CD14-positive monocyte (primary cell): ENCODE results near the gene ATP1B2. TPM values are rescaled to one million over a fixed set of nuclear protein-coding genes. Genes with fewer than 3 reads are reported as not detected.

Experiments used
- DNase-seq, 3 donors: peaks; one replicate each; pipeline ENCODE4 v3.0.0-alpha.2; 2011 to 2022
- H2AFZ ChIP-seq: 2 replicates; pipeline ENCODE4 v1.6.0; 2012; ENCODE audit warnings: mild to moderate bottlenecking, low read depth, low read length, inconsistent platforms; ENCODE audit not compliant: insufficient read depth, poor library complexity, severe bottlenecking
- H3K27ac ChIP-seq, 2 donors: 1 replicate in 1 of 2; 2 replicates in 1 of 2; pipeline ENCODE4 v1.5.1; 2012 to 2013; ENCODE audit warnings: low read length in 2 of 2, control low read depth in 1 of 2, inconsistent platforms in 1 of 2, low read depth in 1 of 2, mild to moderate bottlenecking in 1 of 2
- H3K27me3 ChIP-seq, 2 donors: one replicate each; pipeline versions ENCODE4 v1.6.0 to v1.6.1; 2011 to 2013; ENCODE audit warnings: low read length in 2 of 2; ENCODE audit not compliant: control insufficient read depth in 2 of 2, insufficient read depth in 2 of 2
- H3K36me3 ChIP-seq, 2 donors: replicated peaks in 1 of 2; 1 replicate in 1 of 2; 2 replicates in 1 of 2; pipeline versions ENCODE4 v1.5.1 to v1.6.1; 2012 to 2013; ENCODE audit warnings: low read length in 2 of 2, control low read depth in 1 of 2, inconsistent platforms in 1 of 2, mild to moderate bottlenecking in 1 of 2; ENCODE audit not compliant: insufficient read depth in 2 of 2, control insufficient read depth in 1 of 2
- H3K4me1 ChIP-seq, 2 donors: 1 replicate in 1 of 2; 2 replicates in 1 of 2; pipeline versions ENCODE4 v1.5.1 to v1.6.1; 2012 to 2013; ENCODE audit warnings: low read length in 2 of 2, control low read depth in 1 of 2, inconsistent platforms in 1 of 2, mild to moderate bottlenecking in 1 of 2, moderate library complexity in 1 of 2; ENCODE audit not compliant: insufficient read depth in 2 of 2, control insufficient read depth in 1 of 2
- H3K4me2 ChIP-seq: replicated peaks from 2 replicates; pipeline ENCODE3; 2012; ENCODE audit warnings: low read length, moderate library complexity, mild to moderate bottlenecking; ENCODE audit not compliant: poor library complexity, severe bottlenecking; ENCODE audit errors: extremely low read depth
- H3K4me3 ChIP-seq, 3 experiments: fragments of 200-600 bp in 1 of 3; sonication (generic) in 1 of 3; replicated peaks in 1 of 3; 1 replicate in 2 of 3; 2 replicates in 1 of 3; pipeline ENCODE4 v1.5.1; 2011 to 2013; ENCODE audit warnings: low read length in 3 of 3, mild to moderate bottlenecking in 3 of 3, control low read depth in 2 of 3, low read depth in 2 of 3, inconsistent platforms in 1 of 3, moderate library complexity in 1 of 3
- H3K79me2 ChIP-seq: 2 replicates; pipeline ENCODE4 v1.6.0; 2012; ENCODE audit warnings: mild to moderate bottlenecking, control low read depth, inconsistent platforms, low read length, moderate library complexity; ENCODE audit not compliant: insufficient read depth
- H3K9ac ChIP-seq: 2 replicates; pipeline ENCODE4 v1.6.0; 2017; ENCODE audit warnings: low read length, mild to moderate bottlenecking; ENCODE audit not compliant: insufficient read depth, poor library complexity, severe bottlenecking
- H3K9me3 ChIP-seq, 2 donors: replicated peaks in 1 of 2; 1 replicate in 1 of 2; 2 replicates in 1 of 2; pipeline versions ENCODE4 v1.5.1 to v1.6.1; 2012 to 2013; ENCODE audit warnings: low read length in 2 of 2, control low read depth in 1 of 2; ENCODE audit not compliant: control insufficient read depth in 1 of 2, insufficient read depth in 1 of 2
- H4K20me1 ChIP-seq: 2 replicates; pipeline ENCODE4 v1.6.0; 2012; ENCODE audit warnings: mild to moderate bottlenecking, low read length, control low read depth, moderate library complexity; ENCODE audit not compliant: insufficient read depth
- H3K27ac Mint-ChIP-seq, 7 donors: one replicate each; pipeline ENCODE4 v1.8.0; 2020; ENCODE audit warnings: mild to moderate bottlenecking in 7 of 7, mixed read lengths in 7 of 7, moderate library complexity in 6 of 7, inconsistent platforms in 2 of 7
- H3K27me3 Mint-ChIP-seq, 3 donors: one replicate each; pipeline ENCODE4 v1.8.0; 2021 to 2022; ENCODE audit warnings: low read depth in 3 of 3, mild to moderate bottlenecking in 3 of 3, mixed read lengths in 3 of 3, moderate library complexity in 3 of 3, inconsistent platforms in 1 of 3
- H3K36me3 Mint-ChIP-seq, 2 donors: one replicate each; pipeline ENCODE4 v1.8.0; 2020; ENCODE audit warnings: mixed read lengths in 2 of 2, inconsistent platforms in 1 of 2, mild to moderate bottlenecking in 1 of 2
- H3K4me1 Mint-ChIP-seq: one replicate; pipeline ENCODE4 v1.8.0; 2020; ENCODE audit warnings: mild to moderate bottlenecking, mixed read lengths
- H3K4me3 Mint-ChIP-seq, 2 donors: one replicate each; pipeline ENCODE4 v1.8.0; 2020; ENCODE audit warnings: mild to moderate bottlenecking in 2 of 2, mixed read lengths in 2 of 2, moderate library complexity in 1 of 2
- H3K9me3 Mint-ChIP-seq, 7 donors: one replicate each; pipeline ENCODE4 v1.8.0; 2020 to 2022; ENCODE audit warnings: mixed read lengths in 7 of 7, mild to moderate bottlenecking in 6 of 7, moderate library complexity in 6 of 7, inconsistent platforms in 2 of 7
- CTCF ChIP-seq: fragments of 200-600 bp; IDR thresholded peaks from one replicate; pipeline ENCODE4 v1.8.0; 2022; ENCODE audit warnings: antibody characterized with exemption, mild to moderate bottlenecking
- WGBS: methylation state at CpG from one replicate; pipeline ENCODE4 v1.1.5; 2013; ENCODE audit warnings: missing lambda C conversion rate; ENCODE audit not compliant: insufficient coverage; 5-methylcytosine and 5-hydroxymethylcytosine counted together
- intact Hi-C, 2 donors: fragments of 100-400 bp; cut with micrococcal nuclease; formaldehyde crosslinking; loops; one replicate each; pipeline versions ENCODE4 v1.15.0 to v1.15.1; 2023
- polyA plus RNA-seq, 3 donors: library from polyadenylated mRNA; depleted of rRNA in 1 of 3; unstranded in 2 of 3; stranded (reverse) in 1 of 3; fragments of 300-500 nt in 2 of 3; fragments of >200 nt in 1 of 3; fragmentation: Illumina TruSeq in 2 of 3; gene quantifications; 1 replicate in 2 of 3; 2 replicates in 1 of 3; pipeline ENCODE4 v1.2.3, GENCODE V29; 2012 to 2021

The ATP1B2 gene
- polyA plus RNA-seq, 3 donors: 0.07 TPM; not detected in 2

- Mint-ChIP-seq H3K4me1 (peaks cover 6% of the 10 kb centered on the region), H3K27me3 (peaks cover 20 to 27% (median 22%) of the 10 kb centered on the region in 3 donors), H3K27ac (no peak overlapping the region), H3K4me3 (no peak overlapping the region), H3K36me3 (peaks cover 52 to 65% of the 10 kb centered on the region in 2 donors), H3K9me3 (peaks cover 0 to 7% (median under 1%) of the 10 kb centered on the region in 7 donors)
- intact Hi-C loops: no loop called here
- no peaks in the 10 kb centered on the region for H4K20me1 ChIP-seq
- H3K9me3 ChIP-seq: peaks cover 0 to 8% of the 10 kb centered on the region in 2 donors
- no peaks in the 10 kb centered on the region for H3K79me2 ChIP-seq
- DNase-seq: no peak
- no peak overlapping the region for H3K4me3 ChIP-seq
- peaks cover 0 to 9% of the 10 kb centered on the region in 2 donors for H3K4me1 ChIP-seq
- H3K27me3 ChIP-seq: peaks cover 12 to 19% of the 10 kb centered on the region in 2 donors
- no peak overlapping the region for H3K27ac ChIP-seq
- H3K9ac ChIP-seq: no peak overlapping the region
- 100% methylated on average over 2 of the region's 7 CpGs for WGBS
- H3K4me2 ChIP-seq: no peak overlapping the region
- TF ChIP-seq CTCF: no peak
- peaks cover 14 to 35% of the 10 kb centered on the region in 2 donors for H3K36me3 ChIP-seq
- H2AFZ ChIP-seq: no peak overlapping the region
Observed at GRCh38 chr17:7700510-7700909, 49.8 kb downstream of the ATP1B2 start.

GRCh38 chr17:7701681-7702080 is 51.0 kb downstream of the ATP1B2 start:
- H3K4me3 Mint-ChIP-seq: no peak overlapping the region
- H4K20me1 ChIP-seq: no peaks in the 10 kb centered on the region
- H3K36me3 Mint-ChIP-seq: peaks cover 46 to 55% of the 10 kb centered on the region in 2 donors
- H3K27me3 ChIP-seq: peaks cover 23 to 31% of the 10 kb centered on the region in 2 donors
- H3K27ac ChIP-seq: no peak overlapping the region
- no peak overlapping the region for H3K4me2 ChIP-seq
- no peak for DNase-seq
- no peak overlapping the region for H2AFZ ChIP-seq
- no peak for TF ChIP-seq CTCF
- peaks cover 10 to 29% of the 10 kb centered on the region in 2 donors for H3K36me3 ChIP-seq
- no peak overlapping the region for H3K9ac ChIP-seq
- H3K4me1 Mint-ChIP-seq: peaks cover 9% of the 10 kb centered on the region
- no peaks in the 10 kb centered on the region for H3K79me2 ChIP-seq
- H3K27ac Mint-ChIP-seq: no peak overlapping the region
- intact Hi-C loops: no loop called here
- no peak overlapping the region for H3K4me3 ChIP-seq
- peaks cover 0 to 12% of the 10 kb centered on the region in 2 donors for H3K9me3 ChIP-seq
- peaks cover 0 to 11% (median 6%) of the 10 kb centered on the region in 7 donors for H3K9me3 Mint-ChIP-seq
- peaks cover 0 to 9% of the 10 kb centered on the region in 2 donors for H3K4me1 ChIP-seq
- WGBS: 100% methylated on average over 9 of the region's 14 CpGs
- peaks cover 32 to 38% (median 34%) of the 10 kb centered on the region in 3 donors for H3K27me3 Mint-ChIP-seq
